KMS-11 (cell line): ENCODE measurements around the gene HP.

ENCODE experiments used
- H2AFZ ChIP-seq: fragments of 200-600 bp; sonication (generic); 2 replicates; pipeline ENCODE4 v1.6.1; 2016; ENCODE audit warnings: antibody characterized with exemption, mixed run types, low read depth
- H3K27ac ChIP-seq: fragments of 200-600 bp; sonication (generic); 2 replicates; pipeline ENCODE4 v1.6.1; 2016; ENCODE audit warnings: mild to moderate bottlenecking, mixed run types
- H3K27me3 ChIP-seq: fragments of 200-600 bp; sonication (generic); 2 replicates; pipeline ENCODE4 v1.6.1; 2017; ENCODE audit warnings: mild to moderate bottlenecking, low read depth, mixed run types, moderate library complexity; ENCODE audit not compliant: insufficient read depth
- H3K36me3 ChIP-seq: fragments of 200-600 bp; sonication (generic); 2 replicates; pipeline ENCODE4 v1.6.1; 2017; ENCODE audit warnings: mild to moderate bottlenecking, mixed run types; ENCODE audit not compliant: insufficient read depth
- H3K4me1 ChIP-seq: fragments of 200-600 bp; sonication (generic); 2 replicates; pipeline ENCODE4 v1.6.1; 2016; ENCODE audit warnings: mild to moderate bottlenecking, low read depth, mixed run types; ENCODE audit not compliant: poor library complexity, severe bottlenecking
- H3K4me2 ChIP-seq: fragments of 200-600 bp; sonication (generic); 2 replicates; pipeline ENCODE4 v1.7.0; 2016; ENCODE audit warnings: mild to moderate bottlenecking, mixed run types
- H3K4me3 ChIP-seq: fragments of 200-600 bp; sonication (generic); IDR thresholded peaks from 2 replicates; pipeline ENCODE4 v1.6.1; 2017; ENCODE audit warnings: low read depth, low read length, mixed read lengths; ENCODE audit not compliant: insufficient read depth
- H3K79me2 ChIP-seq: fragments of 200-600 bp; sonication (generic); 2 replicates; pipeline ENCODE4 v1.6.1; 2016; ENCODE audit warnings: low read depth, mixed run types; ENCODE audit not compliant: insufficient read depth
- H3K9ac ChIP-seq: fragments of 200-600 bp; sonication (generic); 2 replicates; pipeline ENCODE4 v1.6.1; 2016; ENCODE audit warnings: mild to moderate bottlenecking, mixed run types
- H4K20me1 ChIP-seq: fragments of 200-600 bp; sonication (generic); 2 replicates; pipeline ENCODE4 v1.6.1; 2016; ENCODE audit warnings: mild to moderate bottlenecking, mixed run types; ENCODE audit not compliant: insufficient read depth
- TF ChIP-seq, protein P1 (sequence below): fragments of 200-600 bp; sonication (generic); conservative IDR thresholded peaks from 2 replicates; pipeline ENCODE4 v1.6.1; 2017; ENCODE audit warnings: low read depth, mild to moderate bottlenecking, antibody characterized with exemption, low read length, moderate library complexity, mixed read lengths

Gene HP

DNA sequence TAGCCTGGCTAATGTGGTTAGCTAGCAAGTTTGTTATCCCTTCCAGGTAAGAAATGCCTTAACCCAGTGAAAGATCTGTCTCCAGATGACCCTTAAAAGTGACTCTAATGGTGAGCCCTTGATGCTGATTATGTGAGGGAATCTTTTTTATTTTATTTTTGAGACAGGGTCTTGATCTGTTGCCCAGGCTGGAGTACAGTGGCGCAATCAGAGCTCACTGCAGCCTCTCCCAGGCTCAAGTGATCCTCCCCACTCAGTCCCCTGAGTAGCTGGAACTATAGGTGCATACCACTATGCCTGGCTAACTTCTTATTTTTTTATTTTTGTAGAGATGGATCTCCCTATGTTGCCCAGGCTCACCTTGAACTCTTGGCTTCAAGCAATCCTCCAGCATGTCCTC, 10.8 kb upstream of the HP start:
- Histone ChIP-seq H2AFZ (no peak overlapping the region), H3K27ac (no peak overlapping the region), H3K4me2 (no peak overlapping the region), H3K4me3 (no peak overlapping the region), H3K4me1 (no peaks in the 10 kb centered on the region), H3K79me2 (no peaks in the 10 kb centered on the region), H3K27me3 (no peaks in the 10 kb centered on the region), H3K36me3 (no peaks in the 10 kb centered on the region), H4K20me1 (no peaks in the 10 kb centered on the region), H3K9ac (no peak overlapping the region)
- TF ChIP-seq, protein P1, sequence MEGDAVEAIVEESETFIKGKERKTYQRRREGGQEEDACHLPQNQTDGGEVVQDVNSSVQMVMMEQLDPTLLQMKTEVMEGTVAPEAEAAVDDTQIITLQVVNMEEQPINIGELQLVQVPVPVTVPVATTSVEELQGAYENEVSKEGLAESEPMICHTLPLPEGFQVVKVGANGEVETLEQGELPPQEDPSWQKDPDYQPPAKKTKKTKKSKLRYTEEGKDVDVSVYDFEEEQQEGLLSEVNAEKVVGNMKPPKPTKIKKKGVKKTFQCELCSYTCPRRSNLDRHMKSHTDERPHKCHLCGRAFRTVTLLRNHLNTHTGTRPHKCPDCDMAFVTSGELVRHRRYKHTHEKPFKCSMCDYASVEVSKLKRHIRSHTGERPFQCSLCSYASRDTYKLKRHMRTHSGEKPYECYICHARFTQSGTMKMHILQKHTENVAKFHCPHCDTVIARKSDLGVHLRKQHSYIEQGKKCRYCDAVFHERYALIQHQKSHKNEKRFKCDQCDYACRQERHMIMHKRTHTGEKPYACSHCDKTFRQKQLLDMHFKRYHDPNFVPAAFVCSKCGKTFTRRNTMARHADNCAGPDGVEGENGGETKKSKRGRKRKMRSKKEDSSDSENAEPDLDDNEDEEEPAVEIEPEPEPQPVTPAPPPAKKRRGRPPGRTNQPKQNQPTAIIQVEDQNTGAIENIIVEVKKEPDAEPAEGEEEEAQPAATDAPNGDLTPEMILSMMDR, result no peak

- H2AFZ ChIP-seq, result no peak overlapping the region
- H3K4me2 ChIP-seq, result no peak overlapping the region
- no peak overlapping the region for H3K9ac ChIP-seq
- no peaks in the 10 kb centered on the region for H3K36me3 ChIP-seq
- H3K4me3 ChIP-seq, result no peak overlapping the region
- no peaks in the 10 kb centered on the region for H4K20me1 ChIP-seq
- no peaks in the 10 kb centered on the region for H3K79me2 ChIP-seq
- no peaks in the 10 kb centered on the region for H3K4me1 ChIP-seq
- TF ChIP-seq, protein P1, result no peak
- H3K27ac ChIP-seq, result no peak overlapping the region
- H3K27me3 ChIP-seq, result no peaks in the 10 kb centered on the region
Measured at GRCh38 chr16:72044296-72044695, 10.0 kb upstream of the HP start.

GRCh38 chr16:72044825-72045359, 9.4 kb upstream of the HP start:
- H4K20me1 ChIP-seq, result no peaks in the 10 kb centered on the region
- H3K36me3 ChIP-seq, result no peaks in the 10 kb centered on the region
- H3K79me2 ChIP-seq, result no peaks in the 10 kb centered on the region
- H3K4me3 ChIP-seq, result no peak overlapping the region
- no peak overlapping the region for H3K4me2 ChIP-seq
- H2AFZ ChIP-seq, result no peak overlapping the region
- TF ChIP-seq, protein P1, result no peak
- H3K27ac ChIP-seq, result no peak overlapping the region
- no peak overlapping the region for H3K9ac ChIP-seq
- H3K27me3 ChIP-seq, result no peaks in the 10 kb centered on the region
- no peaks in the 10 kb centered on the region for H3K4me1 ChIP-seq

GRCh38 chr16:72049110-72049509, 5.2 kb upstream of the HP start:
- Histone ChIP-seq H3K36me3 (no peaks in the 10 kb centered on the region), H3K79me2 (no peaks in the 10 kb centered on the region), H3K4me1 (no peaks in the 10 kb centered on the region), H3K4me2 (no peak overlapping the region), H3K27me3 (no peaks in the 10 kb centered on the region), H2AFZ (no peak overlapping the region), H4K20me1 (no peaks in the 10 kb centered on the region), H3K4me3 (no peak overlapping the region), H3K9ac (no peak overlapping the region), H3K27ac (no peak overlapping the region)
- TF ChIP-seq, protein P1, result no peak
